Gastrocnemius medialis (tissue), 4 donors: ENCODE data around the gene CABP7.

Experiments
- POLR2A ChIP-seq, 2 donors: fragments of 450-650 bp; IDR thresholded peaks; one replicate each; pipeline ENCODE4 v1.6.1; 2017; ENCODE audit warnings: antibody characterized with exemption in 2 of 2, mild to moderate bottlenecking in 2 of 2, moderate library complexity in 2 of 2
- TF ChIP-seq, protein P1 (sequence below), 5 experiments: fragments of 450-650 bp in 3 of 5; fragments of 200-600 bp in 2 of 5; sonication (generic) in 2 of 5; IDR thresholded peaks in 4 of 5; conservative IDR thresholded peaks in 1 of 5; 1 replicate in 4 of 5; 2 replicates in 1 of 5; pipeline ENCODE4 v1.5.1; 2016 to 2019; ENCODE audit warnings: antibody characterized with exemption in 5 of 5, mild to moderate bottlenecking in 3 of 5, moderate library complexity in 3 of 5

DNA sequence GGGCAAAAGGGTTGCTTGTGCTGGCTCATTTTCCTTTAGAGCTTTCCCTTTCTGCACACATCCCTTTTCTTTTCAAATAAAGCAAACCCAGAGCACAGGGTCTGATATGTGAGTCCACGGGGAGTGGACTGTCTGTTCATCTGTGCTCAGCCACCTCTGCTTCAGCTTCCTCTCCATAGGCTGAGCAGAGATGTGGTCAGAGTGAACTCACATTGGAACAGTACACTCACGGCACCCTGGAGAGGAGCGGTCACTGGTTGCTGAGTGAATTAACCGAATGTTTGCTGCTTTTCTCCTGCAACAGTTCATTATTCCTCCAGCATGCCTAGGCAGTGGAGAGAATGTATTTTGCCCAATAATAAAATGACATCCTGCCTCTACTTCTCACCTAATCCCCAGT lies 36.3 kb upstream of the CABP7 start:
- TF ChIP-seq, protein P1, sequence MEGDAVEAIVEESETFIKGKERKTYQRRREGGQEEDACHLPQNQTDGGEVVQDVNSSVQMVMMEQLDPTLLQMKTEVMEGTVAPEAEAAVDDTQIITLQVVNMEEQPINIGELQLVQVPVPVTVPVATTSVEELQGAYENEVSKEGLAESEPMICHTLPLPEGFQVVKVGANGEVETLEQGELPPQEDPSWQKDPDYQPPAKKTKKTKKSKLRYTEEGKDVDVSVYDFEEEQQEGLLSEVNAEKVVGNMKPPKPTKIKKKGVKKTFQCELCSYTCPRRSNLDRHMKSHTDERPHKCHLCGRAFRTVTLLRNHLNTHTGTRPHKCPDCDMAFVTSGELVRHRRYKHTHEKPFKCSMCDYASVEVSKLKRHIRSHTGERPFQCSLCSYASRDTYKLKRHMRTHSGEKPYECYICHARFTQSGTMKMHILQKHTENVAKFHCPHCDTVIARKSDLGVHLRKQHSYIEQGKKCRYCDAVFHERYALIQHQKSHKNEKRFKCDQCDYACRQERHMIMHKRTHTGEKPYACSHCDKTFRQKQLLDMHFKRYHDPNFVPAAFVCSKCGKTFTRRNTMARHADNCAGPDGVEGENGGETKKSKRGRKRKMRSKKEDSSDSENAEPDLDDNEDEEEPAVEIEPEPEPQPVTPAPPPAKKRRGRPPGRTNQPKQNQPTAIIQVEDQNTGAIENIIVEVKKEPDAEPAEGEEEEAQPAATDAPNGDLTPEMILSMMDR (IDR thresholded peaks at IDR 0.05 in 4 of 5, conservative IDR thresholded peaks at IDR 0.05 in 1 of 5): no peak
- TF ChIP-seq POLR2A (IDR thresholded peaks at IDR 0.05): no peak
